ENCODE measurements around the gene GCDH.

Gene GCDH

DNA sequence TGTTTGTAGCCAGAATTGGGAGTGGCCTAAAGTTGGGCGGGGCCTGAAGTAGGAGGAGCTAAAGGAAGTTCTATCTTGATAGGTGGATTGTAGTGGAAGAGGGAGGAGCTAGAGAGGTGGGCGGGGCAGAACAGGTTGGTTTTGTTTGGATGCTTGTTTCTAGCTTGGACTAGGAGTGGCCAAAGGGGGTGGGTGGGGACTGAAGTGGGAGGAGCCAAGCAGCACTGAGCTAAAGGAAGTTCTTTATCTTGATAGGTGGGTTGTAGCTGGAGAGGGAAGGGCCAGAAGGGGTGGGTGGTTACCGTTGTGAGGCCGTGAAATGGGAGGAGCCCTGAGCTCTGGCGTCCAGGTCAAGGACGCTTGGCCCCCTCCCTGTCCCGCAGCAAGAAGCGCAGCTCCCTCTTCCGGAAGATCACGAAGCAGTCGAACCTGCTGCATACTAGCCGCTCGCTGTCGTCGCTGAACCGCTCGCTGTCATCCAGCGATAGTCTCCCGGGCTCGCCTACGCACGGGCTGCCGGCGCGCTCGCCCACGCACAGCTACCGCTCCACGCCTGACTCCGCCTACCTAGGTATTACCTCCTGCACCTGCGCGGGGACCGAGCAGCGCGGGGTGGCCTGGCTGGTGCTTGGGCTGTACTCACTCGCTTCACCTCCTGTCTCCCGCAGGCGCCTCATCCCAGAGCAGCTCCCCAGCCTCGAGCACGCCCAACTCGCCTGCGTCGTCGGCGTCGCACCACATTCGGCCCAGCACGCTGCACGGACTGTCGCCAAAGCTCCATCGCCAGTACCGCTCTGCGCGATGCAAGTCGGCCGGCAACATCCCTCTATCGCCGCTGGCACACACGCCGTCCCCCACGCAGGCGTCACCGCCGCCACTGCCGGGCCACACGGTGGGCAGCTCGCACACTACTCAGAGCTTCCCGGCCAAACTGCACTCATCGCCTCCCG, 17.7 kb upstream of the GCDH start:
- no peak for DNase-seq (ENCODE audit: low read depth)
- peak overlapping the region; percentile 6 for H3K4me3 ChIP-seq (ENCODE audit: control insufficient read depth, low read depth, low read length)
- TF ChIP-seq CTCF (IDR thresholded peaks at IDR 0.05; ENCODE audit: control insufficient read depth, insufficient read depth, low read depth, low read length, missing control alignments) = no peak

DNA sequence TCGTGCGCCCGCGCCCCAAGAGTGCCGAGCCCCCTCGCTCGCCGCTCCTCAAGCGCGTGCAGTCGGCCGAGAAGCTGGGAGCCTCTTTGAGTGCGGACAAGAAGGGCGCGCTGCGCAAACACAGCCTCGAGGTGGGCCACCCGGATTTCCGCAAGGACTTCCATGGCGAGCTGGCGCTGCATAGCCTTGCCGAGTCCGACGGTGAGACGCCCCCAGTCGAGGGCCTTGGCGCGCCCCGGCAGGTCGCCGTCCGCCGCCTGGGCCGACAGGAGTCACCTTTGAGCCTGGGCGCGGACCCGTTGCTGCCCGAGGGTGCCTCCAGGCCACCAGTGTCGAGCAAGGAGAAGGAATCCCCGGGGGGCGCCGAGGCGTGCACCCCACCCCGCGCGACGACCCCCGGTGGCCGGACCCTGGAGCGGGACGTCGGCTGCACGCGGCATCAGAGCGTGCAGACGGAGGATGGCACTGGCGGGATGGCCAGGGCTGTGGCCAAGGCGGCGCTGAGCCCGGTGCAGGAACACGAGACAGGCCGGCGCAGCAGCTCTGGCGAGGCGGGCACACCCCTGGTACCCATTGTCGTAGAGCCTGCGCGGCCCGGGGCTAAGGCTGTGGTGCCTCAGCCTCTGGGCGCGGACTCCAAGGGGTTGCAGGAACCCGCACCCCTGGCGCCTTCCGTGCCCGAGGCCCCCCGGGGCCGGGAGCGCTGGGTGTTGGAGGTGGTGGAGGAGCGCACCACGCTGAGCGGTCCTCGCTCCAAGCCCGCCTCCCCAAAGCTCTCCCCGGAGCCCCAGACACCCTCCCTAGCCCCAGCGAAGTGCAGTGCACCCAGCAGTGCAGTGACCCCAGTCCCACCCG, 16.8 kb upstream of the GCDH start:
- TF ChIP-seq CTCF (IDR thresholded peaks at IDR 0.05; ENCODE audit: control insufficient read depth, insufficient read depth, low read depth, low read length, missing control alignments) = no peak
- H3K4me3 ChIP-seq (ENCODE audit: control insufficient read depth, low read depth, low read length) = no peak overlapping the region
- DNase-seq (ENCODE audit: low read depth) = no peak

DNA sequence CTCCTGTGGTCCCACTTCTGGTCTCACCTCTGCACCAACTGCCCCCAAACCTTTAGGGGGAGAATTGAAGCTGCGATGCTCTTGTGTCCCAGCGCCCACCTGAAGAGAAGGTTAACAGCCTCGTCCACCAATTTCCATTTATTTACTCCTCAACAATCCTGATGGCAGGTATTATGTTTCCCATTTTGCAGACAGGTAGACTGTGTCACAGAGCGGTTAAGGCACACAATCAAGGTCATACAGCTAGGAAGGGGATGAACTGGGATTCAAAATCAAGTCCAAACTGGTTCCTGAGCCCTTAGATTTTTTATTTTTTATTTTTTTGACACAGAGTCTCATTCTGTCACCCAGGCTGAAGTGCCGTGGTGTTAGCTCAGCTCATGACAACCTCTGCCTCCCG, 15.9 kb upstream of the GCDH start:
- no peak for TF ChIP-seq CTCF (IDR thresholded peaks at IDR 0.05; ENCODE audit: control insufficient read depth, insufficient read depth, low read depth, low read length, missing control alignments)
- DNase-seq (ENCODE audit: low read depth) = no peak

GRCh38 chr19:12880551-12881171, 10.3 kb upstream of the GCDH start:
- H3K4me3 ChIP-seq (ENCODE audit: control insufficient read depth, low read depth, low read length) = peak overlapping the region; percentile 94
- no peak for DNase-seq (ENCODE audit: low read depth)
- no peak for TF ChIP-seq CTCF (IDR thresholded peaks at IDR 0.05; ENCODE audit: control insufficient read depth, insufficient read depth, low read depth, low read length, missing control alignments)

More for the DNA sequence above, 15.9 kb upstream of the GCDH start:
- H3K4me3 ChIP-seq (ENCODE audit: control insufficient read depth, low read depth, low read length) = no peak overlapping the region

DNA sequence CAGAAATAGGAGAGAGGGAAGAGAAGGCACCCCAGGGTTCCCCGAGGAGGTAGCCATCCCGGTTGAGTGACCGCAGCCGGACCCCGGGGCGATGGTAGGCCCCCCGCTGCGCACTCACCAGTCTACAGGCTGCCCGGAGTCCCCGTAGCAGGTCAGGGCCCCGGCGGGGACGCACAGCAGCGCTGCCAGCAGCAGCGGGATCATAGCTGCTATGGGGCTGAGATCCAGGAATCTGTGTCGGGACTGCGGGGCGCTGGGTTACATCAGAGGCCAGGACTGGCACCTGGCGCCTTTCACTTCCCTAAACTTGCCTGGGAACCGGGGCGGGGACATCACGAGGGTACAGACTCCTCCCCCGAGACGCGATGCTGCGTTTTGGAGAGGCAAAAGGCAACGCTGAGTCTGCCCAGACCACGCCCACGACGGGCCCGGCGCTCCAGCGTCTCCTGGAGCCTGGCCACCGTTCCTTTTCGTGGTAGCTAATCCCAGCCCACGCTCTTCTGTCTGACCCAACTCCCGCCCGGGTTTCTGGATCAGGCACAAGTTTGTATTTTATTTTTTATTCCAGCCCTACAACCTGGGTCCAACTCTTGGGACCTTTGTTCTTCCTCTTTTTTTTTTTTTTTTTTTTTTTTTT, 9.7 kb upstream of the GCDH start, which contains the start of gene DNASE2:
TSS of gene DNASE2 (minus strand) at position 278 of the 637 bp plus-strand sequence. CDS start at position 204, 74 bp downstream.
- DNase-seq (ENCODE audit: low read depth) = peak; percentile 61
- no peak for TF ChIP-seq CTCF (IDR thresholded peaks at IDR 0.05; ENCODE audit: control insufficient read depth, insufficient read depth, low read depth, low read length, missing control alignments)
- peak within 1 kb of the TSS; percentile 94 for H3K4me3 ChIP-seq (ENCODE audit: control insufficient read depth, low read depth, low read length)

- H3K4me3 ChIP-seq (ENCODE audit: control insufficient read depth, low read depth, low read length) = no peak overlapping the region
- DNase-seq (ENCODE audit: low read depth) = no peak
- TF ChIP-seq CTCF (IDR thresholded peaks at IDR 0.05; ENCODE audit: control insufficient read depth, insufficient read depth, low read depth, low read length, missing control alignments) = no peak
These were observed 8.4 kb upstream of the GCDH start for GRCh38 chr19:12882589-12882988.
